HCEC 1CT (cell line): Measurements from ENCODE around the gene ZNF681.
"Not testable (repeated sequence)": the region's sequence is repeated elsewhere in the genome, so short reads cannot be mapped to it uniquely, and the experiment has no call there.

Source experiments
- DNase-seq: peaks from one replicate; pipeline ENCODE4 v3.0.0-alpha.2; 2017

The ZNF681 gene

DNA sequence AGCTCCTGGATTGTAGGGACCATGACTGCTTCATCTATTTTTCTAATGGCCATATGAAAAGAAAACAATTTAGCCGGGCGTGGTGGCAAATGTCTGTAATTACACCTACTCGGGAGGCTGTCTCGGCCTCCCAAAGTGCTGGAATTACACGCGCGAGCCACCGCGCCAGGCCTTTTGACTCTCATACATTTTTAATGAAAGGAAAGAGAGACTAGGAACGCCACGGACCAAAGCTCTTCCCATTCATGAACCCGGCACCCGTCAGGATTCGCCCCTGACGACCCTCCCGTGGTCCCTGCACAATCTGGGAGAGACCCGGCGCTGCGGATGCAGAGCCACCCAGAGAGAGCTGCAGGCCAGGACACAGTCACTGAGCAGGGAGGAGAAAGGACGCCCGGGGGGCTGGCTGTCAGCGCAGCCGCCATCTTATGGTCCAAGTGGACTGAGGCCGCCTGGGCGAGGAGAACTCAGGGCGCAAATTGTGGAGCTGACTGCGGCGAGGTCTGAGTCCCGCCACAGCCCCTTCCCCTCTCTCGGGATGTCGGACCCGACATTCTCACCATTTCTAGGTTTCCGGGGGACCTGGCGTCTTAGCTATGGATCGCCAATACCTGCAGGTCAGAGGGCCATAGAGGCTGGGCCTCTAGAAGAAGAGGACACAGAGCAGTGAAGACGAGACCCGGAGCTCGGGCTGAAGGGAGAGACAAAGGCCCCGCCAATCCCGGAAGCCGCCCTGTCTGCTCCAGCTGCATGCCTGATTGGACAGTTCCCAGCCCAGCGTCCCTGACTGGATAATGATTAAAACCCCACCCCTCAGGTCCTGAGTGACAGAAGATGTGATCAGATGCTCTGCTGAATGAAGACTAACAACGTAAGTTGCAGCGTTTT lies at the start of gene ZNF681:
Gene ZNF681, minus strand, starts transcription at position 705 of the 888 bp plus-strand sequence. Its CDS starts 142 bp downstream, at position 563.
- DNase-seq = peak; percentile 11

GRCh38 chr19:23804676-23805075 lies 46.0 kb upstream of the ZNF681 start:
- no peak for DNase-seq

DNA sequence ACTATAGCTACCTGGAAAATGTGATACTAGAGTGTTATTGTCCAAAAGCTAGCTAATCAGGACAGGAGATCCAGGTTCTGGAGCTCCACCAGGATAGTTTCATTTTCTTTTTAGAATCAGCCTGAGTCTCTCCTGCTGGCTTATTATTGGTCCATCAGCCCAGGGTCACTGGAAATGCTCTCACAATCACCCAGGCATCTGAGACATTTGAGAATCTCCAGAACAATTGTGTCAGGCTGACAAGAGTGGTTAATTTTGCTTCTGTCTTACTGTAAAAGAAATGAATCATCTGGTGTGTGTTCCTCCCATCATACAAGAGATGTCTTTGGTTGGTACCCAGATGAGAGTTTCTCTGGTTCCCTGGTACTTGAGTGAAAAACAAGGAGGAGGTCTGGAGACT lies 43.6 kb upstream of the ZNF681 start:
- no peak for DNase-seq

DNA sequence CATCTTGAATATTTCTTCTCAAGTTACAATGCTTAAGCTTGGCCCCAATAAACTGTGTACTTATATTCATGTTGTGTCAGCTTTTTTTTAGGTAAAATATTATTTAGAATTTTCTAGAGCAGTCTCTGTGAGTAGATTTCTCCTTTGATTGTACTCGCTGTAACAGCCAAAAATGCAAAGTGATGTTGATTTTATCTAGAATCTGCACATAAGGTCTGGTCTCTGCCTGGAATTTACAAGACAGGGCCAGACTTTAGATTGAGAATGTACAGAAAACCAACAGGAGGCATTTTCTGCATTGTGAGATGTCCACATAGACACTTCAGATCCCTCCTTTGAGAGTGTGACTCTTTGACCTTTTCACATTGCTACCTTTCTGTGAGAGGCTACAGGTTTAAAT lies 43.1 kb upstream of the ZNF681 start:
- DNase-seq = no peak

GRCh38 chr19:23800868-23801267 lies 42.2 kb upstream of the ZNF681 start:
- no peak for DNase-seq

DNA sequence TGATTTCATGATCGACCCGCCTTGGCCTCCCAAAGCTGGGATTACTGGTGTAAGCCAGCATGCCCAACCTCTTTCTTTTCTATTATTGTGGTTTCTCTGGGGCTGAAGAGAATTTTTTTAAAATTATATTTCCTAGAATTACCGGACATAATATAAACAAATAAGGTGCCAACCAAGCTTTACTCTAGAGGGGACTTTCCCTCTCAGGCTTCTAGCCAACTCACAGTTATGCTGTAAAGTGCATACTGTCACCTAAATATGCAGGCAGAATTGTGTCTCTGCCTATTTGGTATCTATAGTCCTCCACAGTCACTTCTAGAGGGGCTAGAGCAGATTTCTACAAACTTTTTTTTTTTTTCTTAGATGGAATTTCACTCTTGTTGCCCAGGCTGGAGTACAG lies 41.6 kb upstream of the ZNF681 start:
- no peak for DNase-seq

- no peak for DNase-seq
These were observed 40.6 kb upstream of the ZNF681 start for GRCh38 chr19:23799321-23799720.

- no peak for DNase-seq
These were observed 36.8 kb upstream of the ZNF681 start for GRCh38 chr19:23795462-23795861.

DNA sequence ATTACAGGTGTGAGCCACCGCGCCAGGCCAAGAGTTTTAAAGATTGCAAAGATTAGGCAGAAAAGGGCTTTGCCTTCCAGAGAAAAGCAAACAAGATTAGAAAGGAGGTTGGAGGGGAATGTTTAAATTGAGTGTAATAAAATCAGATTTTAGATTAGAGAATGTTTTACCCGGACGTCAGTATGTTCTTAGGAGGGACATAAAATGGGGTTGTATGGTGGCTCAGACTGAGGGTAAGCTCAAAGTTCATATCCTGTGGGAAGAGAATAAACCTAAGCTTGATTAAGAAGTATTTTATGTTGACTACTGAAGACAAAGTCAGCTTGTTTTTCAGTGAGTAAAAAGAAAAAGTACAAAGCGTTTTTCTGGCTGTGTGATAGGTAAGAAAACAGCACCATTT lies 34.1 kb upstream of the ZNF681 start:
- DNase-seq = no peak

- DNase-seq = no peak
These were observed 32.2 kb upstream of the ZNF681 start for GRCh38 chr19:23790641-23791488.

- DNase-seq = no peak
These were observed 30.6 kb upstream of the ZNF681 start for GRCh38 chr19:23789246-23789645.

- no peak for DNase-seq
These were observed 29.7 kb upstream of the ZNF681 start for GRCh38 chr19:23788411-23788810.

DNA sequence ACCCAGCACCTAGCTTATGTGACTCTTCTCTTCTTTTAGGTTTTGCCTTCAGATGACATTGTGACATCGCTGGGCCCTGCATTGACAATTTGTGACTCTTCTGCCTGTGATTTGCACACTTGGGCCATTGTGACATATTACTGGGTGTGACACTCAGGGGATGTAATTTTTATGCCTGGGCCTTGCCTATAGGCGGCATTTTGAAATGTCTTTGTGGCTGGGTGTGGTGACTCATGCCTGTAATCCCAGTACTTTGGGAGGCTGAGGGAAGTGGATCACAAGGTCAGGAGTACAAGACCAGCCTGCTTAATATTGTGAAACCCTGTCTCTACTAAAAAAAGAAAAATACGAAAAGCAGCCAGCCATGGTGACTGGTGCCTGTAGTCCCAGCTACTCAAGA lies 28.4 kb upstream of the ZNF681 start:
- peak; percentile 1 for DNase-seq

- DNase-seq = no peak
These were observed 27.3 kb upstream of the ZNF681 start for GRCh38 chr19:23785982-23786381.

DNA sequence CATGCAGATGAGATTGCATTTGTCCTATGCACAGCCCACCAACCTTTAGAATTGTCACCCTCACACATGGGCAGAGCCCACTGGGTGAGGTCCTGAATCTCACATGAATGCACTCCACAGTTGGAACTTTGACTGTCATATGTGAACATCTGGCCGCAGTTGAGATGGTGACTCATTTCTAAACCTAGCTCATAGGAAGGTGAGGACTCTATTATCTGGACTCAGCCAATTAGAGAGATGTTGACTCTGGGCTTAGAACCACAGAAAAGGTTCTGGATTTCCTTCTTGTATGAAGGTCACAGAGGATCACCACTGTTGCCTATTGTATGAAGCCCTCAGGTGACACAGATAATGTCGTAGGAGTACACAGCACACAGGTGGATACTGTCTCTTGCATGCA lies 25.6 kb upstream of the ZNF681 start:
- no peak for DNase-seq

GRCh38 chr19:23783636-23784035 lies 24.9 kb upstream of the ZNF681 start:
- DNase-seq = no peak

- no peak for DNase-seq
These were observed 21.0 kb upstream of the ZNF681 start for GRCh38 chr19:23779645-23780044.

GRCh38 chr19:23778566-23778965 lies 19.9 kb upstream of the ZNF681 start:
- no peak for DNase-seq

GRCh38 chr19:23778036-23778435 lies 19.3 kb upstream of the ZNF681 start:
- DNase-seq = not testable (repeated sequence)

- DNase-seq = no peak
These were observed 18.5 kb upstream of the ZNF681 start for GRCh38 chr19:23777216-23777615.

- no peak for DNase-seq
These were observed 18.0 kb upstream of the ZNF681 start for GRCh38 chr19:23776507-23777205.

DNA sequence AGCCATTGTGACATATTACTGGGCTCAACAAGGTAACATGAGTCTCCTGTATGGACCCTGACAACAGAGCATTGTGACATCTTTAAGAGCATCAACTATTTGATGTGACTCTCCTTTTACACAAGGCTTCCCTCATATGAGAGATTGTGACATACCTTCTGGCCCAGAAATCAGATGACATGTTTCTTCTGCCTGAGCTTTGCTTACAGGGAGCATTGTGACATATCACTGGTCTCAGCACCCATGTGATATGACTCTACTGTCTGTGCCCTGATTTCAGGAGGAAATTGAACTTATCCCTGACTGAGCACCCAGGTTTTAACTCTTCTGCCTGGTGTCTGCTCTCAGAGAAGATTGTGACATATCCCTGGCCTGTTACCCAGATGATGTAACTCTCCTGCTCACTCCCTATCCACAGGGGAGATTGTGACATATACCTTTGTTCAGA lies 15.9 kb upstream of the ZNF681 start:
- no peak for DNase-seq

- DNase-seq = no peak
These were observed 15.4 kb upstream of the ZNF681 start for GRCh38 chr19:23774106-23774505.
